Measurements from ENCODE around the gene PTF1A.

PTF1A gene

GRCh38 chr10:23191764-23192711 is at the start of gene PTF1A:
Gene PTF1A, plus strand, starts transcription at chr10:23192312. Its CDS starts 219 bp downstream, at chr10:23192531.
- no peak for DNase-seq

GRCh38 chr10:23146258-23146657 is 45.9 kb upstream of the PTF1A start:
- no peak for DNase-seq

GRCh38 chr10:23147035-23147434 is 45.1 kb upstream of the PTF1A start:
- DNase-seq: no peak

GRCh38 chr10:23148214-23148613 is 43.9 kb upstream of the PTF1A start:
- no peak for DNase-seq

- no peak for DNase-seq
Measured at GRCh38 chr10:23150091-23150490, 42.0 kb upstream of the PTF1A start.

GRCh38 chr10:23150610-23151009 is 41.5 kb upstream of the PTF1A start:
- no peak for DNase-seq

GRCh38 chr10:23151071-23151470 is 41.0 kb upstream of the PTF1A start:
- no peak for DNase-seq

GRCh38 chr10:23155169-23155568 is 36.9 kb upstream of the PTF1A start:
- DNase-seq: no peak

- DNase-seq: no peak
Measured at GRCh38 chr10:23156447-23157150, 35.5 kb upstream of the PTF1A start.

- no peak for DNase-seq
Measured at GRCh38 chr10:23157239-23157681, 34.9 kb upstream of the PTF1A start.

- DNase-seq: peak; percentile 51
Measured at GRCh38 chr10:23157691-23158369, 34.3 kb upstream of the PTF1A start.

GRCh38 chr10:23158370-23158769 is 33.7 kb upstream of the PTF1A start:
- peak; percentile 68 for DNase-seq

- no peak for DNase-seq
Measured at GRCh38 chr10:23171232-23171876, 20.8 kb upstream of the PTF1A start.

- DNase-seq: no peak
Measured at GRCh38 chr10:23172429-23173213, 19.5 kb upstream of the PTF1A start.

- no peak for DNase-seq
Measured at GRCh38 chr10:23173214-23174073, 18.7 kb upstream of the PTF1A start.

- no peak for DNase-seq
Measured at GRCh38 chr10:23174074-23174976, 17.8 kb upstream of the PTF1A start.

GRCh38 chr10:23174977-23175512 is 17.1 kb upstream of the PTF1A start:
- DNase-seq: no peak

- no peak for DNase-seq
Measured at GRCh38 chr10:23186178-23186577, 5.9 kb upstream of the PTF1A start.

GRCh38 chr10:23186697-23187096 is 5.4 kb upstream of the PTF1A start:
- DNase-seq: no peak

- DNase-seq: no peak
Measured at GRCh38 chr10:23187155-23187554, 5.0 kb upstream of the PTF1A start.
